HG03354 (cell line): ENCODE results near the gene CYS1.
"Not testable (repeated sequence)": the region's sequence is repeated elsewhere in the genome, so short reads cannot be mapped to it uniquely, and the experiment has no call there.

Experiments used
- ATAC-seq: cut with Tn5 transposase; IDR thresholded peaks from one replicate; pipeline ENCODE4 v1.9.1; 2021; ENCODE audit warnings: mild to moderate bottlenecking; ENCODE audit not compliant: unreplicated experiment, poor library complexity, severe bottlenecking

CYS1 gene

GRCh38 chr2:10095175-10095574 lies 15.0 kb upstream of the CYS1 start:
- ATAC-seq: no peak

DNA sequence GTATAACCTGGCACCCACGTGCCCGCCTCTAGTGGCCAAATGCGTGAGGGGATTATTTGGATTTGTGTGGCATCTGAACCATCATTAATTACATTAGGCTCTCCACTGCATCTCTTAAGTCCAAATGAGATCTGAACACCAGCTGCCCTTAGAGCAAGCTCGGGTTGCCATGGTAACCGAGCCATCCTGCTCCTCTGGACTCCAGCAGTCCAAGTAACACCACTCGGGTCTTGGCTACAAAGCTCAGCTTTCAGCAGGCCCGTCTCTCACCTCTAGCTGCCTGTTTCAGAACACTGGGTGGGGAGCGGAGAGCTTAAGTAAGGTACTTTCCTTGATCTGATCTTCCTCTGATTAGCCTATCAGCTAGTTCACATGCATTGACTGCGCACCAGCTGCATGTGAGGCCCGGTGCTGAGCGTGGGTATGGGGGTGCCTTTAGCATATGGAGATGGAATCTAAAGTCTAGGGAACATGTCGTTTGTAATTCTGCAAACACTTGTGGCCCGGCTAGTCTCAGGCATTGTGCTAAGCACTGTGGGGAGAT lies 14.1 kb upstream of the CYS1 start:
- ATAC-seq: no peak

DNA sequence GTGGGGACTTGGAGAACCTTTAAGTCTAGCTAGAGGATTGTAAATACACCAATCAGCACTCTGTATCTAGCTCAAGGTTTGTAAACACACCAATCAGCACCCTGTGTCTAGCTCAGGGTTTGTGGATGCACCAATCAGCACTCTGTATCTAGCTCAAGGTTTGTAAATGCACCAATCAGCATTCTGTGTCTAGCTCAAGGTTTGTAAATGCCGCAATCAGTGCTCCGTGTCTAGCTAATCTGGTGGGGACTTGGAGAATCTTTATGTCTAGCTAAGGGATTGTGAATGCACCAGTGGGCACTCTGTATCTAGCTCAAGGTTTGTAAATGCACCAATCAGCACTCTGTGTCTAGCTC lies 11.7 kb upstream of the CYS1 start:
- not testable (repeated sequence) for ATAC-seq

DNA sequence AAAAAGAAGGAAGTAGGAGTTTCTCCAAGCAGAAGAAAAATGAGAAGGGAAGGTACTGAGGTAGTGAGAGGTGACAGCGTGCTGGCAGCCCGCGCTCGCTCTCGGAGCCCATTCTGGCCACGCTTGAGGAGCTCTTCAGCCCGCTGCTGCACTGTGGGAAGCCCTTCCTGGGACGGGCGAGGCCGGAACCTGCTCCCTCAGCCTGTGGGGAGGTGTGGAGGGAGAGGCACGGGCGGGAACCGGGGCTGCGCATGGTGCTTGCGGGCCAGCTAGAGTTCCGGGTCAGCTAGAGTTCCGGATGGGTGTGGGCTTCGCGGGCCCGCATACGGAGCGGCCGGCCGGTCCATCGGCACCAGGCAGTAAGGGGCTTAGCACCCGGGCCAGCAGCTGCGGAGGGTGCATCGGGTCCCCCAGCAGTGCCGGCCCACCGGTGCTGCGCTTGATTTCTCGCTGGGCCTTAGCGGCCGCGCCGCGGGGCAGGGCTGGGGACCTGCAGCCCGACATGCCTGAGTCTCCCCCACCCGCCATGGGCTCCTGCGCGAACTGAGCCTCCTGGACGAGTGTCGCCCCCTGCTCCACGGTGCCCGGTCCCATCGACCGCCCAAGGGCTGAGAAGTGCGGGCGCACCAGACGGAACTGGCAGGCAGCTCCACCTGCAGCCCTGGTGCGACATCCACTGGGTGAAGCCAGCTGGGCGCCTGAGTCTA lies 11.1 kb upstream of the CYS1 start:
- peak; percentile 42 for ATAC-seq

DNA sequence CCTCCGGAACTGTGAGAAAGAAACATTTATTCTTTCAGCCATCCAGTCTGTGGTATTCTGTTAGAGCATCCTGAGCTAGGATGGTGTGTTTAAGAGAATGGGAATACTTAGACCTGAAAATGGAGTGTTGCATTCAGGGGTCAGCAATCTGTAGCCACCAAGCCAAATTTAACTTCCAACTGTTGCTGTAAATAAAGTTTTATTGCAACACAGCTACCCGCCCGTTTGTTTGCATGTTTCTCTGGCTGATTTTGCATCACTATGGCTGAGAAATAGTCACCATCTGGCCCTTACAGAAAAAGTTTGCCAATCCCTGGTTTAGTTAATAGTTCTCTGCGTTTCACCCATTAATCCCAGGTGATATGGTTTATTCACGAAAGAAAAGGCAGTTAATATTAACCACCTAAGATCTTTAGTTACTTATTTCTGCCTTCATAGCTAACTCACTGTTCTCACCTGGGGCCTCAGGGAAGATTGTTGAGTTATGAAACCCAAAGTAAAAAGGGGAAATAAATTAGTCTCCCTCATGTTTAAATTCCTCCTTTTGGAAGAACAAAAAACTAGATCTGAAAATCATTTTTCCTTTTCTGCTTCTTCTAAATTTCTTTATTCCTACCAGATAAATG lies 9.5 kb upstream of the CYS1 start:
- peak; percentile 62 for ATAC-seq

DNA sequence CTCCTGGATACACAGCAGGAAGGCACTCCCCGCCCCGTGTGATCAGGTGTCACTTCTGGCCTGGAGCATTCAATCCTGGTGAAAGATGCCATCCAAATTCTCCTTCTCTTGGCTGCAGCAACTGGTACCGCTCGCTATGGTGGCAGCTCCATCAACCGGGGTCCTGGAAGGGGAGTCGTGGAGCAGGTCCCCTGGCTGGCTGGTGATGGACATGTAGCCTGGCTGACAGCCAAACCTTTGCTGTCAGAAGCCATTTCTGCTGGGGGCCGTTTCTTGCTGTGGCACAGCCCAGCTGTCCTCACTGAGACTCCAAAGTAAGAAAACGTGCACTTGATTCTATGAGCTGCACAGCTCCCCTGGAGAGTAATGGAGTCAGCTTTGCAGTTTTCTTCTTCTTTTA lies 7.1 kb upstream of the CYS1 start:
- ATAC-seq: no peak

DNA sequence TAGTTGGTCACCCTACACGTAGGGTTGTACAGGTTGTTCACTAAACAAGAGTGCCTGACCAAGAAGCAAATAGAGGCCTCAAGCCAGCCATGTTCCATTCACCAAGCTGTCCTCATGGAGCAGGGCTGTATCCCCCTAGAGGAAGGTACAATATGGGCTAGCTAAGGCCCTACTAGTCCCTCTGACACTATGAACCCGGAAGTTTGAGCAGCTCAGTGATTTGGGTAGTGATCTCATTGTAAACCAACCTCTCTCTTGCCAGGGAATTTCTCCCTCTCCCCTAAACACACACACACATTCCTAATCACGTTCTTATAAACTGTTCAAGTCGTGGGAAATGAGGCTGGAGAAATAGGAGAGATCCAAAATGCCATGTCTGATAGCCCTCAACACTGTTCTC lies 6.7 kb upstream of the CYS1 start:
- no peak for ATAC-seq

DNA sequence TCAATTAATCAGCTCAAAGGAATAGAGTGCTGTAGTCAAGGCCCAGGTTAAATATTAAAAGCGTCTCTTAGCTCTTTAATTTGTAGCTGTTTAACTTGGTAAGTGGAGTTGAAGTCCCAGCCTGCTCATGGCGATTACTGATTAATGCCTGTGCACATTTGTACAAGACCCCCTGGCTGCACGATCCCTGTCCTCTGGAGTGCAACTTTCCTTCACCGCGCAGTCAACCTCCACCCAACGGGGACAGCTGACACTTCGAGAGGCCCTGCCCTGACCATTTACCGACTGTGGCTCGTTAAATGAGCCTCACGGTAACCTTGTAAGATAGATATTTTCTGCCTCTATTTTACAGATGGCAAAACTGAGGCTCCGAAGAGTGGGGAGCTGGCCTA lies 5.5 kb upstream of the CYS1 start:
- no peak for ATAC-seq

- no peak for ATAC-seq
These were observed 4.9 kb upstream of the CYS1 start for GRCh38 chr2:10085043-10085667.

GRCh38 chr2:10084223-10084865 lies 4.1 kb upstream of the CYS1 start:
- ATAC-seq: peak; percentile 7

- peak; percentile 51 for ATAC-seq
These were observed 3.5 kb upstream of the CYS1 start for GRCh38 chr2:10083692-10084211.

- no peak for ATAC-seq
These were observed 2.8 kb upstream of the CYS1 start for GRCh38 chr2:10083046-10083445.

- peak; percentile 32 for ATAC-seq
These were observed 509 bp upstream of the CYS1 start for GRCh38 chr2:10080536-10081304.

DNA sequence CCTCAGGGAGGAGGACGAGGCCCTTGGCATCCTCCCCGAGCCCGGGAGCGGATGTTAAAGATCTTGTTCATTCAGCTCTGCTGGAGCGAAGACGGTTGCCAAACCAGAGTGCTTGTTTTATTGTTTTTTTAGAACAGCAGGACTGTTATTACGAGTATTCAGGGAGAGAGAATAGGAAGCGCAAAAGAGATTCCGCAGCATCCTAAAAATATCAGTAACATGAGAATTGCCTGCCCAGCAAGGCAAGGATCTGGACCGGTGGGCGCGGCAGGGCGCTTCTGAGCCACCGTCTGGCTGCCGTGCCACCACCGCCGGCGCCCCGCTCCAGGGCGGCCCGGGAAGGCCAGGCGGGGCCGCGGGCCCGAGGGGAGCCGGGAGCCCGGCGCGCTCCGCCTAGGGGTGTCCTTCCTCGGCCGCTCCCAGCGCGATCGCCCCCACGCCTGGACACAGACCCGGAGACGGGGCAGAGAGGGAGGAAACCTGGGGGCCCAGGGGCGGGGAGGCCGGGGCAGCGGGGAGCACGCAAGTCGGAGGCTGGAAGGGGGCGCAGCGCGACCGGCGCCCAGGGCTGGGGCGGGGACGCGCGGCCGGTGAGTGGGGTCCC lies 843 bp downstream of the CYS1 start:
- ATAC-seq: peak; percentile 21

DNA sequence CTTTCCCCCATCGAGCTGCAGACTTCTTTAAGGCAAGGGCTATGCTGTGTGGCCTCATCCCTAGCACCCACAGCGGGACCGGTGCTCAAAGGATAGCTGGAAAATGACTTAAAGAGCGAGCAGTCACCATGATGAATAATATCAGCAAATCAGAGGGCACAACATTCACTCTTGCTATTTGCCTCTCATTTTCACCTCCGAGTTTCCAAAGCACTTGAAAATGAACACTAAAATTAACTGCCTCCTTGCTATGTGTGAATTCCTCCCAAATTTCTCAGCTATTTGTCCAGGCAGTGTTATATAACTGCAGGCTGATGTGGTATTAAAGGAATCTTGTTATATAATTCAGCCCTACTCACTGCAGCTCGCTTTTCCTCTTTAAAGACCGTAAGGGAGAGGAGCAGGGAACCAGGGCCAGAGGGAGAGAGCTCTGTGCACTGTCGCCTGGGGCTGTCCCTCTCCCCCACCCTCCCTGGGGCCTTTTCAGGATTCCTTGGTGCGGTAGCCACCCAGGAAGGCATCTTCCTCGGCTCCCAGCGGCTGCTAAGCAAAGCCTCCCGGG lies 1.4 kb downstream of the CYS1 start:
- ATAC-seq: no peak

GRCh38 chr2:10078001-10078400 lies 2.2 kb downstream of the CYS1 start:
- no peak for ATAC-seq

DNA sequence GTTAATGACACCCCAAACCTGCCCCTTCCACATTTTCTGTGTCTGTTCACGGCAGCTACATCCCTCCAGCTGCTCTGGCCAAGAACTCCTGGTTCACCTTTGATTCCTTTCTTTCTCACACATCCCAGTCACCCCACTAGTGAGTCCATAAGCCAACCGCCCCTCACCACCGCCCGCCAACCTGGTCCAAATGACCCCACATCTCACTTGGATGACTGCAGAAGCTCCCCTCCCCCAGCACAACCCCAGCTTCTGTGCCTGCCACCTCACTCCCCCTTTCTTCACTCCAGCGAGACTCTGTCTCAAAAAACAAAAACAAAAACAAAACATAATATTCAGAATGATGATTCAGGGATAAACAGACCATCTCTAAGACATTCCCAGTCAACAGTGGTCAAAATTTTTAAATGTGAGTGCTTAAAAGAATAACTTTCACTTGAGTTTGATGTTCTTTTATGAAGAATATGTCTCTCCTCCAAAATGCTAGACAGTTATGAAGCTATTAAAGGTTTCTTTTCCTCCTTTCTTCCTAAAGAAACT lies 3.2 kb downstream of the CYS1 start:
- ATAC-seq: no peak

- no peak for ATAC-seq
These were observed 3.7 kb downstream of the CYS1 start for GRCh38 chr2:10076511-10076910.
